ENCODE results near the gene BOLA1. TPM values are rescaled to one million over a fixed set of nuclear protein-coding genes. Genes with fewer than 3 reads are reported as not detected.
A peak's percentile ranks its signal among the peaks of the same experiment; 100 is the strongest.
"Not testable (repeated sequence)": the region's sequence is repeated elsewhere in the genome, so short reads cannot be mapped to it uniquely, and the experiment has no call there.

The BOLA1 gene
- total RNA-seq, 1 experiment from 2014 or later, result 27.7 TPM

DNA sequence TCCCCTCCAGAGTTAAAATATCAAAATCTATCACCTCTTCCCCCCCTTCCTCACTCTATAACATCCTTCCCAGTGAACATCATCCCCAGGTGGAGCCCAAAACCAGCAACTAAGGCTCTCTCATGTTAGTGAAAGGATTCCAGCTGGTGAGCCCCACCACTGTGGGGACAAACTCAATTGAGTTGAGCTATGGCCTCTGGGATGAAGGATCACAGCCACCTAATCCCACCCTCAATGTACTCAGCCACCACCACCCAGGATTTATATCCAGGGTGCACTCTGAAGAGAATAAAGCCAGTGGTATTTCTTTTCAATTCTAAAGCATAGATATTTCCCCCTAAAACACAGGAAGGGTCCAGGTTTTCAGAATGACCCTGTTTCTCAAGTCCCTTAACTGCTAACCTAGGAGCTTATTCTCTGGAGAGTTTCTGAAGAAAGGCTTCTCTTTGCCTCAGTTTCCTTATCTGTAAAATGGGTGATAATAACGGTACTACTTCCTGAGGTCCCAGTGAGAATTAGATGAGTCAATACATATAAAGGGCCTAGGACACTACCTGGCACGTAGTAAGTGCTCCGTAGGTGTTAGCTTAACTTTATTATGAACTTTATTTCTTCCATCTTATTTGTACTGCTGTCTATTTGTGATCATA is 15.6 kb upstream of the BOLA1 start:
- Histone ChIP-seq H3K4me3 (ENCODE audit: insufficient read depth, low read depth, low read length) (no peak overlapping the region), H3K36me3 (replicated peaks; ENCODE audit: control insufficient read depth, insufficient read depth, low read length) (no peaks in the 10 kb centered on the region), H3K27me3 (ENCODE audit: control insufficient read depth, insufficient read depth, low read length) (no peaks in the 10 kb centered on the region)
- no peak for DNase-seq

DNA sequence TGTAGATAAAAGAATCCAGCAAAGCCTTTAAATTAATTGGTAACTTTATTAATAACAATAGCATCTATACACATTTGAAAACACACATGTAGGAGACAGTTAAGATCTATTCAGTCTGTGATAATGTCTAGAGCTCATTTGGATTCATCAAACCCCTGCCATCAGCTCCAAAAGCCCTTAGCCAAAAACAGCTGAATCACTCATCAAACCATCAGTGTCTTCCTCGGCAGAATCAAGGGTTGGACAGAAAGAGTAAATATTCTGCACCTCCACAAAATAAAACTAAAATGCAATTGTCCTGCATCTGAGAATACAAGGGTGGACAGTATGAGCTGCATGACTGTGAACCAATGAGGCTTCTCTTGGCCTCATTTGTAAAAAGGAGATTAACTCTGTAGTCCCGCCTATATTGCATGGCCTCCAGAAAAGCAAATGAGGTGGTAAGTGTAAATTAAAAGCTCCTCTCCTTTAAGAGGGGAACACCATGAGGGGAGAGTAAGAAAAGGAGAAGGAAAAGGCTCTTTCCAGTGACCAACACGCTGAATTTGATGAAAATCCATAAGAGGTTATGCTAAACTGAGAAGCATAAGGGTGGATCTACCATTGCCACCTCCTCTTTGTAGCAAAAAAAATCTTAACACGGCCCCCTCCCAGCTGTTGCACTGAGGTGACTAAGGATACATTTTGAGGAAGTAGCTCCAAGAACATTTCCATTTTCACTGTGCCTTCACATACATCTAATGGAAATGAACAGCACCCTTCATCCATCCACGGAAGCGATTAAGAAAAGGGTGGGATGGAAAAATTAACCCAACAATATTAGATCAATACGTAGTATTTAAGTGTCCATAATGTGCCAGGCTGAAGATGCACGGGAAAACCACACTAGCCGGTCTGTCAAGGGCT is 14.7 kb upstream of the BOLA1 start:
- H3K27me3 ChIP-seq (ENCODE audit: control insufficient read depth, insufficient read depth, low read length), result no peaks in the 10 kb centered on the region
- no peaks in the 10 kb centered on the region for H3K36me3 ChIP-seq (replicated peaks; ENCODE audit: control insufficient read depth, insufficient read depth, low read length)
- DNase-seq, result no peak
- peak overlapping the region; percentile 66 for H3K4me3 ChIP-seq (ENCODE audit: insufficient read depth, low read depth, low read length)

DNA sequence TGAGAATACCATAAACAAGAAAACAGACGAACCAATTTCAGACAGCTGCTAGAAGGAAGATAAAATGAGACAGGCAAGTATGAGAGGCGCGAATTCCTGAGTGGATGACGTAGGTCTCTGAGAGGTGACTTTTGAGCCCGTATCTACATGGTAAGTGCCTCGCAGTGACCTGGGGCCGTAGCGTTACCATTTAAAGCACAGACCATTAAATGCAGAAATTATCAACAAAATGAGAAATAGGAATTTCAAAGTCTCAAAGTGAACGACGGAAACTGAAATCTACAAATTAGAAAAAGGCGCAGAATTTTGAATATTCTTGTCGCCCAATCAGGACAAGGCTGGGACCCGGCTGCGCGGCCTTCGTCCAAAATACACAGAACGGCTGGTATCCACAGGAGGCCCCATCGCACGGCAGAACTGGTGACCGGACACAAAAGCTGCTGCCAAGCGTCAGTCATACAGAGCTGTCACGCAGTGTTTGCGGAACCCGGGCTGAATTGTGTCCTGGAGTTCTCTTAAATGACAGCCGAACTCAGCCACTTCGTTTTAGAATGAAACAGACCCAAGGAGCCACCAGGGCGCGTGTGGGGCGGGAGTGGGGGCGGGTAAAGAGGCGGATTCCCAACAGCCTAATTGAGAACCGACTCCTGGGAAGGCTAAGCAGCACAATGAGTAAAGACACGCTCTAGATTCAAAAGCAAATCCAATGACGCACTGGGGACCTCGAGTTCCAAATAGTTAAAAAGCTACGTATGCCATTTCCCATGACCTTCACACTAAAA is 13.8 kb upstream of the BOLA1 start:
- no peak for DNase-seq
- Histone ChIP-seq H3K27me3 (ENCODE audit: control insufficient read depth, insufficient read depth, low read length) (no peaks in the 10 kb centered on the region), H3K4me3 (ENCODE audit: insufficient read depth, low read depth, low read length) (peak overlapping the region; percentile 66), H3K36me3 (replicated peaks; ENCODE audit: control insufficient read depth, insufficient read depth, low read length) (no peaks in the 10 kb centered on the region)

DNA sequence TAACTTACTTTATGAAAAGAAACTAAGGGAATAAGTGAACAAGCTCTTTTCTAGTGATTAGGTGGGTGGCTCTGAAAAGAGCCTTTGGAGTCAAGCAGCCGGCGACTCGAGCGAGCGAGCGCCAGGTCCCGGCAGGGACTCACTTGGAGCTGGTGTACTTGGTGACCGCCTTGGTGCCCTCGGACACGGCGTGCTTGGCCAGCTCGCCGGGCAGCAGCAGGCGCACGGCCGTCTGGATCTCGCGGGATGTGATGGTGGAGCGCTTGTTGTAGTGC is 13.3 kb upstream of the BOLA1 start:
- H3K36me3 ChIP-seq (replicated peaks; ENCODE audit: control insufficient read depth, insufficient read depth, low read length); DNase-seq; H3K27me3 ChIP-seq (ENCODE audit: control insufficient read depth, insufficient read depth, low read length): not testable (repeated sequence)
- H3K4me3 ChIP-seq (ENCODE audit: insufficient read depth, low read depth, low read length), result peak overlapping the region; percentile 66

DNA sequence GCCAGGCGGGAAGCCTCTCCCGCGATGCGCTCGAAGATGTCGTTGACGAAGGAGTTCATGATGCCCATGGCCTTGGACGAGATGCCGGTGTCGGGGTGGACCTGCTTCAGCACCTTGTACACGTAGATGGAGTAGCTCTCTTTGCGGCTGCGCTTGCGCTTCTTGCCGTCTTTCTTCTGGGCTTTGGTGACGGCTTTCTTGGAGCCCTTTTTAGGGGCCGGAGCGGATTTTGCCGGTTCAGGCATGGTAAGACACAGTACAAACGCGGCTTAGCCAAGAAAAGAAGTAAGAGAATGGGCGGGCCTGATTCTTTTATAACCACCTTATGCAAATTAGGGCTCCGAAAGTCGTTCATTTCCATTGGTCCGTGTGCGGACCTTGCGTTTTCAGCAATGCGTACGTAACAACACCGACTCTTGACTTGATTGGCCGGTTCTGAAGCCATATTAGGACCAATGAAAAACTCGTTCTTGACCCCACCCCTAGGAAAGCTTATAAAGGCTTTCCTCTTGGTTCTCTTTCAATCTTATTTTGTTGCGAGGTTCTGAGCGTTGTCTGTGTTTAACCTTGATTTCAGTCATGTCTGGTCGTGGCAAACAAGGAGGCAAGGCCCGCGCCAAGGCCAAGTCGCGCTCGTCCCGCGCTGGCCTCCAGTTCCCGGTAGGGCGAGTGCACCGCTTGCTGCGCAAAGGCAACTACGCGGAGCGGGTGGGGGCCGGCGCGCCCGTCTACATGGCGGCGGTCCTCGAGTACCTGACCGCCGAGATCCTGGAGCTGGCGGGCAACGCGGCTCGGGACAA is 12.8 kb upstream of the BOLA1 start:
- peak; percentile 92 for DNase-seq
- Histone ChIP-seq H3K27me3 (ENCODE audit: control insufficient read depth, insufficient read depth, low read length) (no peaks in the 10 kb centered on the region), H3K36me3 (replicated peaks; ENCODE audit: control insufficient read depth, insufficient read depth, low read length) (no peaks in the 10 kb centered on the region), H3K4me3 (ENCODE audit: insufficient read depth, low read depth, low read length) (peak overlapping the region; percentile 86)

DNA sequence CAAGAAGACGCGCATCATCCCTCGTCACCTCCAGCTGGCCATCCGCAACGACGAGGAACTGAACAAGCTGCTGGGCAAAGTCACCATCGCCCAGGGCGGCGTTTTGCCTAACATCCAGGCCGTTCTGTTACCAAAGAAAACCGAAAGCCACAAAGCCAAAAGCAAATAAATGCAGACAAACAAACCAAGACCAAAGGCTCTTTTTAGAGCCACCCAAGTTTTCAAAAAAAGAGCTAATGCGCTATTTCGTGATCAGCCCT is 12.2 kb upstream of the BOLA1 start:
- peak overlapping the region; percentile 86 for H3K4me3 ChIP-seq (ENCODE audit: insufficient read depth, low read depth, low read length)
- not testable (repeated sequence) for H3K36me3 ChIP-seq (replicated peaks; ENCODE audit: control insufficient read depth, insufficient read depth, low read length); H3K27me3 ChIP-seq (ENCODE audit: control insufficient read depth, insufficient read depth, low read length); DNase-seq

DNA sequence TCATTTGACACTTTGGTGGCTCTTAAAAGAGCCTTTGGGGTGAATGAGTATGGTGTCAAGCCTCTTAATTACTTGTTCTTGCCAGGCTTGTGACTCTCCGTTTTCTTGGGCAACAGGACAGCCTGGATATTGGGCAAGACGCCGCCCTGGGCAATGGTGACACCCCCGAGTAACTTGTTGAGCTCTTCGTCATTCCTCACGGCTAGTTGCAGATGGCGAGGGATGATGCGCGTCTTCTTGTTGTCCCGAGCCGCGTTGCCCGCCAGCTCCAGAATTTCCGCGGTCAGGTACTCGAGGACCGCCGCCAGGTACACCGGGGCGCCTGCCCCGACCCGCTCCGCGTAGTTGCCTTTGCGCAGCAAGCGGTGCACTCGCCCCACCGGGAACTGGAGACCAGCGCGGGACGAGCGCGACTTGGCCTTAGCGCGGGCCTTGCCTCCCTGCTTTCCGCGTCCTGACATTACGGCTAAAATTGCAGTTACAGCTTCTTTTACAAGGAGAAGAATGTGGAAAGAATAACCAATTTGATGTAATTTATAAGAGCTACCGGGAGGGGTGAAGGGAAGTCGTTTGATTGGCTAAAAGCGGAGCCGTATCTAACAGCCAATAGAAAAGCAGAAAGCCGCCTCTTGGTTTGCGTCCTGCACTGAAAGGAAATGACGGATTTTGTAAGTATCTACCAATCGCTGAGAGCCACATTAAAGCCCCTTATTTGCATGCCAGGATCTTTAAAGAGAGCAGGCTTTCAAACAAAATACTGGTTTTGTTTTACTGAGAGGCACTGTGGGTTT is 11.7 kb upstream of the BOLA1 start:
- DNase-seq, result peak; percentile 90

DNA sequence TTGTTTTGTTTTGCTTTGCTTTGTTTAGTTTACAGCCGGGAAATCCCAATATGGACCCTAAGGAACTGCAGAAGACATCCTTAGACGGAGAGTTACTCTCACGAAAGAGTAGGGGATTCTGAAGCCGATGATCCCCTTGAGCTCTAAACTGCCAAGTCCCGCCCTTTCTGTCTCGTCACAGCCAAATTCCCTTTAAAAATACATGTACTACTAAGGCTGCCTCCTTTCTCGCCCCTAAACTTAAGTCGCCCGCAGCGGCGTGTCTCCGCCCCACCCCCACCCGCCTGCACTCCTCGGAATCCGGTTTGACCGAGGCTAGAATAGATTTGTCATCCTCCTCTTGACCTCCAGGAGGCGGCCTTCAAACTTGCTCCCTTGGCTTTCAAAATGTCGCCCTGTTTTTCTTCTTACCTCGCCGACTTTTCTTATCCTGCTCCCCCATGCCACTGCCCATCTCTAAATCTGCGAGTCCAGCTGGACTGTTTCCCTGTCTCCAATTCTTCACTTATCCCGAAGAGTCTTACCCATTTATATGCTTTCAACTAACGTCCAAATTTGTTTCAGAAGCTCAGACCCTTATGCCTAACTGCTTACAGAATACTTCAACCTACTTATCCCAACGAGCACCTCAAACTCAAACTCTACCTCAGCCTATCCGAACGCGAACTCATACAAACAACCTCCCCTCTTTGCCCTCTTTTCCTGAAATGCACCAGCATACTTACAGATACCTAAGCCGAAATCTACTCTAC is 10.9 kb upstream of the BOLA1 start:
- Histone ChIP-seq H3K36me3 (replicated peaks; ENCODE audit: control insufficient read depth, insufficient read depth, low read length) (no peaks in the 10 kb centered on the region), H3K27me3 (ENCODE audit: control insufficient read depth, insufficient read depth, low read length) (no peaks in the 10 kb centered on the region), H3K4me3 (ENCODE audit: insufficient read depth, low read depth, low read length) (peak overlapping the region; percentile 57)
- peak; percentile 86 for DNase-seq

More for the DNA sequence above, 11.7 kb upstream of the BOLA1 start:
- Histone ChIP-seq H3K27me3 (ENCODE audit: control insufficient read depth, insufficient read depth, low read length) (no peaks in the 10 kb centered on the region), H3K4me3 (ENCODE audit: insufficient read depth, low read depth, low read length) (peak overlapping the region; percentile 86), H3K36me3 (replicated peaks; ENCODE audit: control insufficient read depth, insufficient read depth, low read length) (no peaks in the 10 kb centered on the region)

DNA sequence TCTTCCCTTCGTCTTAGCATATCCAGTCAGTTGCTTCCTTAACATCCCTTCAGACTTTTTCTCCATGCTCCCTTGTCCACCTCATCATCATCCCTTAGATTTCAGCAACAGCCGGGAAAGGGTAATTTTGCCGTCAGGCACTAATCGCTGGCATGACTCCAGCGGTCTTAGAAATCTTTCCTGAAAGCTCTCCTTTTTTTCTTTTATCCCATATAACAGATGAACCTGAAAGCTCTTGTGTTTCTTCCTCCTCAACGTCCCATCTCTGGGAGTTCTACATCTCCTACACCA is 10.4 kb upstream of the BOLA1 start:
- DNase-seq, result no peak
- H3K4me3 ChIP-seq (ENCODE audit: insufficient read depth, low read depth, low read length), result peak overlapping the region; percentile 57
- no peaks in the 10 kb centered on the region for H3K36me3 ChIP-seq (replicated peaks; ENCODE audit: control insufficient read depth, insufficient read depth, low read length)
- H3K27me3 ChIP-seq (ENCODE audit: control insufficient read depth, insufficient read depth, low read length), result no peaks in the 10 kb centered on the region

DNA sequence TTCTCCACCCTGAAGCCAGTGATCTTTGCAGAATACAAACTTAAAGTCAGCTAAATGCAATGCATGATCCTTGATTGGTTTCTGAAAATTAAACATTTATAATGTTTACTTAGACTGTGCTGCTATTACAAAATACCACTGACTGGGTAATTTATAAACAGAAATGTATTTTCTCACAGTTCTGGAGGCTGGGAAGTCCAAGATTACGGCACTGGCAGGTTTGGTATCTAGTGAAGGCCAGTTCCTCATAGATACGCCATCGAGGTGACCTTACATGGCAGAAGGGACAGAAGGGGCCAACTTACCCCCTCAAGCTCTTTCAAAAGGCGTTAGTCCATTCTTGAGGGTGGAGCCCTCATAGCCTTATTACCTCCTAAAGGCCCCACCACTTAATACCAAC is 2.8 kb upstream of the BOLA1 start:
- Histone ChIP-seq H3K36me3 (replicated peaks; ENCODE audit: control insufficient read depth, insufficient read depth, low read length) (no peaks in the 10 kb centered on the region), H3K4me3 (ENCODE audit: insufficient read depth, low read depth, low read length) (no peak overlapping the region), H3K27me3 (ENCODE audit: control insufficient read depth, insufficient read depth, low read length) (peaks cover 2% of the 10 kb centered on the region; the same call in 1 of the 2 replicates)
- DNase-seq, result no peak

DNA sequence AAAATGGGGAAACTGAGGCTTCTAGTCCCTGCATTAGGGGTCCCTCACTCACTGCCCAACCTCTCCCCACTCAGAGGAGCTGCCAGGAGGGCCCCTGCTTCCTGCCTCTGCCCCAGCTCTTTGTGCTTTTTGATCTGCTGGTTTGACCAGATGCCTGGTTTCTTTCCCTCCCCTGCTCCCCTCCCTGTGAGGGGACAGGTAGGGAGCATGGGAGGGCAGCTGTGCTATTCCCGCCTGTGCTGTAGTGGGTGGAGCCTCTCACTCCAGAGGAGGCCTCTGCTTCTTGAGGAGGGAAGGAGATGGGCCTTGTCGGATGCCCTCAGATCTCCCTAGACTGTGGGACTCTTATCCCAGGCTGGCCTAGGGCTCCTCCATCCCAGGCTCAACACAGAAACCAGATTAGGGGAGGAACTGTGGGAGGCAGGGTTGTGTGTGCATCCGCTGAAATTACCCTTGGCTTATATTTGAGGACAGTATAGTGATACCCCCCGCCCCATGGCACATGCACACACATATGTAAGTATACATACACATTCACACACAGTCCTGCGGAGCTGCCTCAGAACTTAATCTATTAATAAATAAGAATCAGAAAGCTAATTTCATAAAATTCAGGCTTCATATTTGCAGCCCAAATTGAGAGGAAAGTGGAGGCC is 4.6 kb downstream of the BOLA1 start:
- Histone ChIP-seq H3K27me3 (ENCODE audit: control insufficient read depth, insufficient read depth, low read length) (peaks cover 2% of the 10 kb centered on the region; the same call in 1 of the 2 replicates), H3K4me3 (ENCODE audit: insufficient read depth, low read depth, low read length) (no peak overlapping the region), H3K36me3 (replicated peaks; ENCODE audit: control insufficient read depth, insufficient read depth, low read length) (peaks cover 2% of the 10 kb centered on the region)
- DNase-seq, result peak; percentile 69

DNA sequence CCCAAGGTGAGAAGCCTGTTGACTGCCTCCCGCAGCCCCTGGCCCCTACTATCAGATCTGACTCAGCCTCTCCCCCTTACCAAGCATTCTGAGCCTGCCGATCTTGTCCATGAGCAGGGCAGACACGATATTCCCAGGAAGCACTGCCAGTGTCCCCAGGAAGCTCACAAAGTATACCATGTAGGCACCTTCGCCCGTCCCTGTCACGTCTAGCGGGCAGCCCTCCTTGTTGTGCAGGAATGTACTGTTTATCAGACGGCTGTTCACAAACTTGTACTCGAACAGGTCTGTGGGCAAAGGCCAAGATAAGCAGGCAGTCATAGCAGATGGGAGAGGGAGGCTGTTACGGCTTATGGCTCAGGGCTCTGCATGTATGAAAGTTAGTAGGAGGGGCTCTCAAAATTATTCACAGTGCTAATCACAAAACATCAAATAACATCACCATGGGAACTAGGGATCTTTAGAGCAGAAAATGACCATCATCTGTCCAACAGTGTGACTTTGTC is 7.3 kb downstream of the BOLA1 start:
- no peak for DNase-seq

DNA sequence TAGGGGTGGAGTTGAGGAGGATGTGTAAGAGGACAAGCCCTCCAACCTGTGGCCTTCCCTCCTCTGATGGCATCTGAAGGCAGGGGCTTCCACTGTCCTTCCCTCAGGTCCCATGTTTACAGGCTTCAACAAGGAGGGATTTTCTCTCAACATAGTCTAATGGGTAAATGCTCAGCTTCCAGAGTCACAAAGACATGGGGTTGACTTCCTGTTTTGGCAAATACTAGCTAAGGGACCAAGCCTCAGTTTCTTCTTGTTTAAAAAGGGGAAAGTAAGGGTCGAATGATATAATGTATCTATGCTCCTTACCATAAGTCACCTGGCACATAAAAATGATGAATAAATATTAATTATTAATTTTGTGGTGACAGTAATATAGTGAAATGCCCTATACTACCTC is 15.2 kb downstream of the BOLA1 start:
- Histone ChIP-seq H3K27me3 (ENCODE audit: control insufficient read depth, insufficient read depth, low read length) (peaks cover 2% of the 10 kb centered on the region), H3K36me3 (replicated peaks; ENCODE audit: control insufficient read depth, insufficient read depth, low read length) (peaks cover 4% of the 10 kb centered on the region), H3K4me3 (ENCODE audit: insufficient read depth, low read depth, low read length) (no peak overlapping the region)
- DNase-seq, result no peak

More for the DNA sequence above, 7.3 kb downstream of the BOLA1 start:
- no peaks in the 10 kb centered on the region for H3K27me3 ChIP-seq (ENCODE audit: control insufficient read depth, insufficient read depth, low read length)
- peaks cover 3% of the 10 kb centered on the region for H3K36me3 ChIP-seq (replicated peaks; ENCODE audit: control insufficient read depth, insufficient read depth, low read length)
- H3K4me3 ChIP-seq (ENCODE audit: insufficient read depth, low read depth, low read length), result no peak overlapping the region

Measured in H7 (cell line).